Right renal pelvis (tissue), 4 donors: ENCODE measurements around the gene SLC51B. TPM values are rescaled to one million over a fixed set of nuclear protein-coding genes. Genes with fewer than 3 reads are reported as not detected.
"Not testable (repeated sequence)": the region's sequence is repeated elsewhere in the genome, so short reads cannot be mapped to it uniquely, and the experiment has no call there.

Experiments
- DNase-seq, 4 donors: peaks; one replicate each; pipeline ENCODE4 v3.0.0-alpha.2; 2013; ENCODE audit warnings: low read depth in 4 of 4, low spot score in 3 of 4, missing footprints in 1 of 4
- polyA plus RNA-seq, 4 donors: library from polyadenylated mRNA; unstranded; fragments of 120-200 nt; gene quantifications; one replicate each; pipeline ENCODE4 v1.2.1, GENCODE V29; 2013; ENCODE audit not compliant: insufficient read length in 4 of 4

SLC51B gene
- polyA plus RNA-seq, 4 donors, result 10.8 to 11.7 (median 10.9) TPM

DNA sequence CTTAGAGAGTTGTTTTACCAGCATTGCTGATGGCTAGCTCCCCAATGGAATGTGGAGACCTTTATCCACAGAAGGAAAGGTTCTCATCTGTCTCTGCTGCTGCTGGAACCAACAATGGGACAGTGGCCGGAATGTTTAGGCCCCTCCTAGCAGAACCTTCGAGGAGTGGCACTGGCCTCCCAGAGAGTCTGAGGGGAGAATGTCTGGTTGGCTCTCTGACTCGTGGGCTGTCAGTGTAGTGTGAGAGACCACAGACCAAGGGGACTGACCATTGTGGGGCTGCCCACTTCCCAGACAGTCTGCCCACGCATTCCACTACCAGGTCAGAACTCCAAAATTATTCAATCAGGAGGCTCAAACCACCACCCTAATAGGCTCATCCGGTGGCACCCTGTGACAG is 17.5 kb downstream of the SLC51B start:
- no peak for DNase-seq

DNA sequence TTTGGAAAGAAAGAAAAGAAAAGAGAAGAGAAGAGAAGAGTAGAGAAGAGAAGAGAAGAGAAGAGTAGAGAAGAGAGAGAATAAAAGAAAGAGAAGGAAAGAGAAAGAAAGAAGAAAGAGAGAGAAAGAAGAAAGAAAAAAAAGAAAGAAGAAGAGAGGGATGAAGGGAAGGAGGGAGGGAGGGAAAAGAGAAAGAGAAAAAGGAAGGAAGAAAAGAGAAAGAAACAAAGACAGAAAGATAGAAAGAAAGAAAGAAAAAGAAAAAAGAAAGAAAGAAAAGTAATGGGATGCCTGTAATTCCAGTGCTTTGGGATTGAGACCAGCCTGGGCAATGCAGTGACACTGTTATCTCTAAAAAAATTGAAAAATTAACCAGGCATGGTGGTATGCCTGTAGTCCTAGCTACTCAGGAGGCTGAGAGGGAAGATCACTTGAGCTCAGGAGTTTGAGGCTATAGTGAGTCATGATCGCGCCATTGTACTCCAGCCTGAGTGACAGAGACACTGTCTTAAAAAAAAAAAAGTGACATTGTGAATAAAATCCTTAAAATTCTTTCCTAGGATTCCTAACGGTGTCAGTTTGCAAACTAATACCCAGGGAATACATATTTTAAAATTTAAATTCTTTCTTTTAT is 20.9 kb downstream of the SLC51B start:
- DNase-seq, result no peak

DNA sequence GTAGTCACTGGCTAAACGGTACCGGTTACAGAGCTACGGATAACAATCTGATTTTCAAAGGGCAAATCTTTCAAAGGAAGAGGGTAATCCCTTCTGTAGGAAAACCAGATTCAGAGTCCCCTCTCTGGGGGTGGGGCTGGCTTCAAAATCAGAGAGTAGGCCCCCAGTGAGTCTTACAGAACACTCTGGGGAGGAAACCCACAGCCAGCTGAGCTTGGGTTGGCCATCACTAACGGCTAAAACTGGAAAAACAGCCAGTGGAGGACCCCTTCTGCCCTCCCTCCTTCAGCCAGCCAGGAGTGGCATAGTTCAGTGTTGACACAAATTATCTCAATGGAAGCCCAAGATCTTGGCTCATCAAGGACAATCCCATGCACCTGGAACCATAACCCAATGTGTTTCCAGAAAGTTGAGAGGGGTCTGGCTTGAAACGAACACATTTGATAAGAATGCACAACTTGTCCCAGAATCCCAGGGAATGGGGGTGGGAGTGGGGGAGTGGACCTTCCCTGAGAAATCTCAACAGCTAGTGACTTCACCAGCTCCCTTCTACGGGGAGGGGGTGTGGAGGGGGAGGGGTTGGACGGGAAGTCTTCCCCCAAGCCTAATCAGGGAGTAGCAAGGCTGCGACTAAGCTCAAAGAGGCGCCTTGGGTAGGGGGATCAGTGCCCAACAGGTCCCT is 21.6 kb downstream of the SLC51B start:
- no peak for DNase-seq

DNA sequence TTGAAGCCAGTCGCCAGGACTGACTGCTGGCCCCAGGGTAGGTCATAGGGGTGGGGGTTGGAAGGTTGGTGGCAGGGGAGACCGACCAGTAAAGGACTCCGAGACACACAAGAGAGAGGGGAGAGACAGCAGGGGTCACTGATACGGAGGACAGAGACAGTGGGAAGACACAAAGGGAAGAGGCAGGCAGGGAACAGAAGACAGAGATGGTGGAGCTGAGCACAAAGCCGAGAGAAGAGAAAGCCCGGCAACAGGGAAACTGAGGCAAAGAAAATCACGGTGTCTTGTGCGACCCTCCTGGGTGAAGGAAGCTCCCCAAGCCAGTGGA is 22.1 kb downstream of the SLC51B start:
- DNase-seq, result no peak

DNA sequence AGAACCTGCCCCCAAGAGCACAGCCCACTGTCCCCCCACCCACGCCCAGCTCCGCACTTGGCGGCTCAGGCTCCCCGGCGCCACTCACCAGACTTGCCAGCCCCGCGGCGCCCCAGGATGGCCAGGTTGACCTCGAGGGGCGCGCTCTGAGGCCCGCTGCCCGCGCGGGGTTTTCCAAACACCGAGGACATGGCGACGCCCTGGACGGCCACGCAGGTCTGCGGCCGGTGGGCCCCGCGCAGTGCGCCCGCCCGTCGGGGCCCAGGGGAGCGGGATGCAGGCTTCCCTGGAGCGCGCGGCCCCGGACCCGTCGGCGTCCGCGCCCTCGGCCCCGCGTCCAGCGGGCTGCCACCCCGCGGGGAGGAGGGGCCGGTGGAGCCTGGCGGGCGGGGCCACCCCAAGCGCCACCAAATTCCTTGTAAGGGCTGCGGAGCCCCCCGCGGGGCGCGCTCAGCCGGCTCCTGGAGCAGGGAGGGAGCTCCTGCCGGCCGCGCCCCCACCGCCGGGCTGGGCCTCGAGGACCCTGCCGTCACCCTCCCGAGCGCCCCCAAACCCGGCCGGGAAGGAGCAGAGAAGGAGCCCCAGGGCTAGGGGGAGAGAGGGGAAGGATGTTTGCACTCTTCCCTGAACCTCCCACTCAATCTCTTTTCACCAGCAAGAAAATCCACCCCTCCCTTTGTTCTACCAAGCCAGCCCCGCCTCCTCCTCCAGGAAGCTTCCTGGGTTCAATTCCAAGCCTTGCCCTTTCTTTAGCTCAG is 22.6 kb downstream of the SLC51B start, which contains the start of gene RASL12:
Gene RASL12 (minus strand): TSS at position 347 of the 758 bp plus-strand sequence. CDS start 156 bp downstream, at position 191.
- DNase-seq, result no peak

DNA sequence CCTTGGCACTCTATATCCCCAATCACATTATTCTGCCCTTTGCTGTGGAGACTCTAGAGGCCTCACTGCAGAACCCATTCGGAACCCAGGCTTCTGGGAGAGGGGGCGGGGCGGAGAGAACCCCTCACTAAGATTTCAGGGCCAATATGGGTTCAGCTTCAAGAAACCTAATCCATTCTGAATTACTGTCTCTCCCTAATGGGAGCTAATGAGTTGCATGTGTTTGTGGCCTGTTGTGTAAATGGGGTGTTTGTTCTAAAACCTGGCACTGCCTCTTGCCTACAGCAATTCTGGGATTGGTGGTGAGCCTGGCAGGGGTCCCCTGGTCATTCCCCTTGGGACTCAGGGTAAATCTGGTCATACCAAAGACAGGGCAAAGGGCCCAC is 23.2 kb downstream of the SLC51B start:
- no peak for DNase-seq

DNA sequence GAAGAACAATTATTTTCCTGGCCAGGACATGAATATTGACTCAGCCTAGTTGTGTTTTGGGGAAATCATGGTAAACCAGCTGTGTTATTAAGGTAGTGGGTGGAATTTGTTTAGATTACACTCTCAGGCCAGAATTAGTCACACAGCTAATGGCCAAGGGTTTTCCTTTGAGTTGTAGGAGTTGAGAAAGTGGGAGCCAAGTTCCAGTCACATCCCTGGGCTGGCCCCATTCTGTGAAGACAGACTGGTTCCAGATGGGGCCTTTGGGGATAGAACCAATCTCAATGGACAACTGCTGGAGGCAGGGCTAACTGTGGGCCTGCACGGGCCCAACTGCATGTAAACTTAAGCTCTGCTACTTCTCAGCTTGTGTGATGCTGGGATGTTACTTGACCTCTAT is 24.0 kb downstream of the SLC51B start:
- no peak for DNase-seq

DNA sequence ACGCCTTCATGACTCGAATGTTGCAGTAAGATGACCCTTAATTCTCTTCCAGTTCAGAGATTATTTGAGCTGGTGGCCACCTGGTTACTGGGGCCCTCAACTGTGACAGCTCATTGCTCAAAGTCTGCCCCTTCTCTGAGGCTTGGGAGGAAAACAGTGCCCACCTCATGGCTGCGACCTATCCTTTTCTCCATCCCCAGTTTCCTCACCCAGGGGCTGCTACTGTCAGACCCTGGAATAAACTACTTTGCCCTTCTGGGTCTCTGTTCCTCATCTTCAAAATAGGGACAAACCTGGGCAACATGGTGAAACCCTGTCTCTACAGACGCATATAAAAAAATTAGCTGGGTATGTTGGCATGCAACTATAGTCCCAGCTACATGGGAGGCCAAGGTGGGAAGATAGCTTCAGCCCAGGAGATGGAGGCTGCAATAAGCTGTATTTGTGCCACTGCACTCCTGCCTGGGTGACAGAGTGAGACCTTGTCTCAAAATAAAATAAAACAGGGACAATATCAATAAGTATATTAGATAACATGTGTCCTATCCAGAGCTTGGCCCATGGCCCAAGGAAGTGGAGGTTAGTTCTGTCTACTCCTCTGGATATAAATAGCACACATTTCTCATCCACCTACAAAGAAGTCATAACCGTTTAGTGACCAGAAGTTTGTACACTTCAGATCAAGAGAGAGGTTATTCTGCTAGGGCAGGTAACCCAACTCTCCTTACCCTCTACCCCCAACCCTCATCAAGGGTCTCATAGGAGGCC is 24.8 kb downstream of the SLC51B start:
- no peak for DNase-seq

DNA sequence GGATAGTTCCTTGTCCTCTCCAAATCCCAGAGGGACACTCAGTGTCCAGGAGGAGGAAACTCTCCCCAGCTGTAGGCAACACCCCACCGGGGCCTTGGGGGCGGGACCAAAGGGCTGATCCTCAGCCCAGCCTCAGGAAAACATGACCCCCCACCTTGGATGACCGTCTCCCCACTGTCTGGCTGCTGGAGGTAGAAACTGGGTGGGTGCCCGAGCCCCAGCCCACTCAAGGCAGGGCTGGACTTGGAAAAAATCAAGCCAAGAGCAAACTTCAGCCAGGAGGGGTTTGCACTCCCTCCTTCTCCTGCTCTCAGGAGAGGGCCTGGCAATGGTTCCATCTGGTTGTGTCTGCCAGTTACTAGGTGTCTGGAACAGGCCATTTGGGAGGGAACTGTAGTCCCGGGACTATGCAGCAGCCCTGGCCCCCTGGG is 26.2 kb downstream of the SLC51B start:
- DNase-seq, result no peak

DNA sequence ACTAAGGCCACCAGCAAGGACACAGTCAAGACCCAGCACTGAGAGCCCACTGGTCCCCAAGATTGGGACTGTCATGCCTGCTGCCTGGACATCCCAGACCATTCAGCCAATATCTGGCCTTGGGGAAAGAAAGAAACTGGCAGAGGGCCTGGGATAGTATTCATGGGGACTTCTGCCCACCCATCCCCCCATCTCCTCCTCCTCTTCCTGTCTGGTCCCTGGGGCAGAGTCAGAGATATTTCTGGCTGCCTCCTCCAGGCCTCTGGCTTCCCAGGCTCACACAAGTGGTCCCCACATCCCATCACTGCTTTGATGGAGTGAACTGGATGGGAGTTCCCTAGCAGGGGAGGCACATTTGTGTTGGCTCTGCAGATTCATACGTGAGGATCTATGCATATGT is 26.8 kb downstream of the SLC51B start:
- no peak for DNase-seq

DNA sequence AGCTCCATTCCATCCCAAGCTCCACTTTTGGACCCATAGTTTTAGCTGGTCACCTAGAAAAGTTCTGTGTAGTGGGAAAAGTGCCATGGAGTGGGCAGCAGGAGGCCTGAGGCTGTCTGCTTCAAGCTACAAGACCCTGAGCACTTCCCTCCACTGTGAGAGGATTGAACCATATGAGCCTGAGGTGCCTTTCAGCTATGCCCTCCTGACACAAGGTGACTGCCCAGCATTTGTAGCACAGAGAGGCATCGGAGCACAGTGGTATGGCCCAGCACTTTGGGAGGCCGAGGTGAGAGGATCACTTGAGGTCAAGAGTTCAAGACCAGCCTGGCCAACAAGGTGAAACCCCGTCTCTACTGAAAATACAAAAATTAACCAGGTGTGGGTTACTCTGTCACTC is 27.4 kb downstream of the SLC51B start:
- DNase-seq, result no peak

DNA sequence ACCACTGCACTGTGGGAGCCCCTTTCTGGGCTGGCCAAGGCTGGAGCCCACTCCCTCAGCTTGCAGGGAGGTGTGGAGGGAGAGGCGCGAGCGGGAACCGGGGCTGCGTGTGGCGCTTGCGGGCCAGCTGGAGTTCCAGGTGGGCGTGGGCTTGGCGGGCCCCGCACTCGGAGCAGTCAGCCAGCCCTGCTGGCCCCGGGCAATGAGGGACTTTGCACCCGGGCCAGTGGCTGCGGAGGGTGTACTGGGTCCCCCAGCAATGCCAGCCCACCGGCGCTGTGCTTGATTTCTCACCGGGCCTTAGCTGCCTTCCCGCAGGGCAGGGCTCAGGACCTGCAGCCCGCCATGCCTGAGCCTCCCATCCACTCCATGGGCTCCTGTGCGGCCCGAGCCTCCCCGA is 29.8 kb downstream of the SLC51B start:
- DNase-seq, result not testable (repeated sequence)

DNA sequence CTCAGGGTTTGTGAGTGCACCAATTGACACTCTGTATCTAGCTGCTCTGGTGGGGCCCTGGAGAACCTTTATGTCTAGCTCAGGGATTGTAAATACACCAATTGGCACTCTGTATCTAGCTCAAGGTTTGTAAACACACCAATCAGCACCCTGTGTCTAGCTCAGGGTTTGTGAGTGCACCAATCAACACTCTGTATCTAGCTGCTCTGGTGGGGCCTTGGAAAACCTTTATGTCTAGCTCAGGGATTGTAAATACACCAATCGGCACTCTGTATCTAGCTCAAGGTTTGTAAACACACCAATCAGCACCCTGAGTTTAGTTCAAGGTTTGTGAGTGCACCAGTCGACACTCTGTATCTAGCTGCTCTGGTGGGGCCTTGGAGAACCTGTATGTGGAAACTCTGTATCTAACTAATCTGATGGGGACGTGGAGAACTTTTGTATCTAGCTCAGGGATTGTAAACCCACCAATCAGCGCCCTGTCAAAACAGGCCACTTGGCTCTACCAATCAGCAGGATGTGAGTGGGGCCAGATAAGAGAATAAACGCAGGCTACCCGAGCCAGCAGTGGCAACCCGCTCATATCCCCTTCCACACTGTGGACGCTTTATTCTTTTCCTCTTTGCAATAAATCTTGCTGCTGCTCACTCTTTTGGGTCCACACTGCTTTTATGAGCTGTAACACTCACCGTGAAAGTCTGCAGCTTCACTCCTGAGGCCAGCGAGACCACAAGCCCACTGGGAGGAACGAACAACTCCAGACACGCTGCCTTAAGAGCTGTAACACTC is 30.6 kb downstream of the SLC51B start:
- DNase-seq, result not testable (repeated sequence)

DNA sequence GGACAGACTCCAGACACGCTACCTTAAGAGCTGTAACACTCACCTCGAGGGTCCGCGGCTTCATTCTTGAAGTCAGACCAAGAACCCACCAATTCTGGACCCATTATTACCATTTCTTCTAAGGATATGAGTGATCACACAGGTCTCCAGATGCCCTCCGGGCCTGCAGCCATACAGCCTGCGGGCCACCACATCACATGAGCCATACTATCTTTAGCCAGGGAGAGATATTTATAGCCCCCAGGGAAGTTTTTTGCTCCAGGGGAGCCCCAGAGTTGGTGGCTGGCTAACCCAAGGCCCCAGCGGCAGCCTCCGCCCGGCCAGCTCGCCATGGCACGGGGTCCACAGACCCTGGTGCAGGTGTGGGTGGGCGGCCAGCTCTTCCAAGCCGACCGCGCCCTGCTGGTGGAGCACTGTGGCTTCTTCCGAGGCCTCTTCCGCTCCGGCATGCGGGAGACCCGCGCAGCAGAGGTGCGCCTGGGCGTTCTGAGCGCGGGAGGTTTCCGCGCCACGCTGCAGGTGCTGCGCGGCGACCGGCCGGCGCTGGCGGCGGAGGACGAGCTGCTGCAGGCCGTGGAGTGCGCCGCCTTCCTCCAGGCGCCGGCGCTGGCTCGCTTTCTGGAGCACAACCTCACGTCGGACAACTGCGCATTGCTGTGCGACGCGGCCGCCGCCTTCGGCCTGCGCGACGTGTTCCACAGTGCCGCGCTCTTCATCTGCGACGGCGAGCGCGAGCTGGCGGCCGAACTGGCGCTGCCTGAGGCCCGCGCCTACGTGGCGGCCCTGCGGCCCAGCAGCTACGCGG is 31.5 kb downstream of the SLC51B start, which contains the start of gene KBTBD13:
Gene KBTBD13 (plus strand): TSS at position 261 of the 805 bp plus-strand sequence. CDS start 70 bp downstream, at position 331.
- no peak for DNase-seq

DNA sequence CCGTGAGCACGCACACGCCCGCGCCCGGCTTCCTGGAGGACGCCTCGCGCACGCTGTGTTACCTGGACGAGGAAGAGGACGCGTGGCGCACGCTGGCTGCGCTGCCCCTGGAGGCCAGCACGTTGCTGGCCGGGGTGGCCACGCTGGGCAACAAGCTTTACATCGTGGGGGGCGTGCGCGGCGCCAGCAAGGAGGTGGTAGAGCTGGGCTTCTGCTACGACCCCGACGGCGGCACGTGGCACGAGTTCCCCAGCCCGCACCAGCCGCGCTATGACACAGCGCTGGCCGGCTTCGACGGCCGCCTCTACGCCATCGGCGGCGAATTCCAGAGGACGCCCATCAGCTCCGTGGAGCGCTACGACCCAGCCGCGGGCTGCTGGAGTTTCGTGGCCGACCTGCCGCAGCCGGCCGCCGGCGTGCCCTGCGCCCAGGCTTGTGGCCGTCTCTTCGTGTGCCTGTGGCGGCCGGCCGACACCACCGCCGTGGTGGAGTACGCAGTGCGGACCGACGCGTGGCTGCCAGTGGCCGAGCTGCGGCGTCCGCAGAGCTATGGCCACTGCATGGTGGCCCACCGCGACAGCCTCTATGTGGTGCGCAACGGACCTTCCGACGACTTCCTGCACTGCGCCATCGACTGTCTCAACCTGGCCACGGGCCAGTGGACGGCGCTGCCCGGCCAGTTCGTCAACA is 32.2 kb downstream of the SLC51B start:
- no peak for DNase-seq

DNA sequence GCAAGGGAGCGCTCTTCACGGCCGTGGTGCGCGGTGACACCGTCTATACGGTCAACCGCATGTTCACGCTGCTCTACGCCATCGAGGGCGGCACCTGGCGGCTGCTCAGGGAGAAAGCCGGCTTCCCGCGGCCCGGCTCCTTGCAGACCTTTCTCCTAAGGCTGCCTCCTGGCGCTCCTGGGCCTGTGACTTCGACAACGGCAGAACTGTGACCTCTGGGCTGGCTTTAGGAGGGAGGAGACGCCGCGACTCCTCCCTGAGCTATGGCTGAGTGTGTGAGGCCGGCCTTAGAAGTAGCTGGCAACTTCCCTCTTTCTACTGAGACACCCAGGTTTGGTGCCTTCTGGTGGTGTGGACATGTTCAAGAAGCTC is 32.8 kb downstream of the SLC51B start:
- no peak for DNase-seq

DNA sequence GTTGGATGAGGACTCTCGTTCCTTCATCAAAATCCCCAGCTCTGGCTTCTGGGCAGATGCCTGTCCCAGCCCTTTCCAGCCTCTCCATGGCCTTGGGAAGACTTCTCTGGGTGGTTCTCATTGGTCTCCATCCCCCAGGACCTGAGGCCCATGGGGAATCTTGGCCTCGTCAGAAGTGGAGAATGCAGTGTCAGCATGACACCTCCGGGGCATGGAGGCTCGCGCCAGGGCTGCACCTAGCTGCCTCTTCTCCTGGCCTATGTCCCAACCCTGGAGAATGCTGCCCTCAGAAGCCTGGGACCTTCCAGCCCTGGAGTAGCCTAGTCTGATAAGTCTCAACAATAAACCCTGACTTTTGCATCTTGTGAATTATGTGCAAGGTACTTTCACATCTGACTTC is 34.4 kb downstream of the SLC51B start:
- no peak for DNase-seq

DNA sequence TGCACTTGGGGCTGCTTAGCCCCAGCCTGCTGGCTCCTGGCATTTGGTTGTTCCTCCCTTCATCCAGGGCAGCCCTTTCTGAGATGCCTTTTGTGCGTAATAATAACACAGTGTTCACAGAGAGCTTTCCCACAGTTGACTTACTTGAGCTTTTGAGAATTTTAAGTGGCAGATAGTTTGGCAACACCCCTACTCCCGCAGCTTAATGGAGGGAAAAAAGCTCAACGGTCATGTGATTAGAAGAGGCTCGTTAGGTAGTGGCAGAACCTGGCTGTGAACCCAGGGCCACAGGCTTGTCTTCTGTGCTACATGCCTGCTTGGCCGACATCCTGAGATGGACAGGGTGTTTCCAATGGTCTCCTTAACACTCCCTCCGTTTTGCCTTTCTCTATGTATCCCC is 36.1 kb downstream of the SLC51B start:
- DNase-seq, result no peak

DNA sequence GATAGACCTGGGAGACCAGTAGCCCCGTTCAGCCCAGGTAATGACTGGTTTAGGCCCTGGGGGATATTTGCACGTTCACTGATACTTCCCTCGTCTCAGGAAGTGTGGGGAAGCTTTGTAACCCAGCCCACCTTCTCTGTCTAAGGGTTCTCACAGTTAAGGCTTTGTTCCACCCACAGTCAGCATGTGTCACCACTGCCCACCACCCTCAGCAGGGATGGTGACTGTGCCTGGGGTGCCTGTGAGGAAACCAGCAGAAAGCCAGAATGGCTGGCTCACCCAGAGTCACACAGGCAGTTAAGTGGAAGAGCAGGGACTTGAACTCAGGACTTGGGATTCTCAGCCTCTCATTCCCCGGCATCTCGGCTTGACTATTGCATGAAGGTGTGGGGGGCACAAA is 36.6 kb downstream of the SLC51B start:
- DNase-seq, result no peak
